ENCODE data around the gene ITGAE.
"Not testable (repeated sequence)": the region's sequence is repeated elsewhere in the genome, so short reads cannot be mapped to it uniquely, and the experiment has no call there.

ITGAE gene

DNA sequence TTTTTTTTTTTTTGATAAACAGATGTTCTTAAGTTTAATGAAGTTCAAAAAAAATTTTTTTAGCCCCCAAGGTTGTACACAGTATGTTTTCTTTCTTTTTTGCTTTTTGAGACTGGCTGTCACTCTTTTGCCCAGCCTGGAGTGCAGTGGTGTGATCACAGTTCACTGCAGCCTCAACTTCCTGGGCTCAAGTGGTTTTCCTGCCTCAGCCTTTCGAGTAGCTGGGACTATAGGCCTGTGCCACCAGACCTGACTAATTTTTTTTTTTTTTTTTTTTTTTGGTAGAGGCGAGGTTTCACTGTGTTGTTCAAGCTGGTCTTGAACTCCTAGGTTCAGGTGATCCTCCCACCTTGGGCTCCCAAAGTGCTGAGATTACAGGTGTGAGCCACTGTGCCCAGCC lies 12.8 kb downstream of the ITGAE start:
- no peaks in the 10 kb centered on the region for H3K79me2 ChIP-seq (ENCODE audit: control insufficient read depth, insufficient read depth, low read length)
- H2BK120ac ChIP-seq (ENCODE audit: low read depth, low read length) = no peak overlapping the region
- no peak overlapping the region for H3K56ac ChIP-seq (ENCODE audit: low read length)
- H2BK15ac ChIP-seq (replicated peaks; ENCODE audit: low read depth) = no peak overlapping the region
- no CpG with 5 or more reads among the region's 2 CpGs for WGBS (ENCODE audit: extremely low coverage, insufficient coverage, low lambda C conversion rate)
- H2BK5ac ChIP-seq (ENCODE audit: low read length) = no peak overlapping the region
- H3K4me1 ChIP-seq (ENCODE audit: control insufficient read depth, low read depth, low read length) = no peaks in the 10 kb centered on the region
- H3K36me3 ChIP-seq (ENCODE audit: control insufficient read depth, insufficient read depth, low read length) = no peaks in the 10 kb centered on the region
- DNase-seq = no peak
- no peak overlapping the region for H2AK5ac ChIP-seq (ENCODE audit: low read length)
- H3K9ac ChIP-seq (ENCODE audit: low read length) = no peak overlapping the region
- H3K18ac ChIP-seq (ENCODE audit: low read length) = no peak overlapping the region
- no peaks in the 10 kb centered on the region for H3K27me3 ChIP-seq (ENCODE audit: insufficient read depth, low read length, poor library complexity)
- no peak overlapping the region for H3K27ac ChIP-seq (ENCODE audit: low read depth, low read length)
- H4K8ac ChIP-seq (ENCODE audit: low read depth, low read length) = no peak overlapping the region
- no peak overlapping the region for H3K4ac ChIP-seq (ENCODE audit: low read depth, low read length)
- H4K5ac ChIP-seq (ENCODE audit: low read length) = no peak overlapping the region
- no peak overlapping the region for H3K4me2 ChIP-seq (ENCODE audit: low read length)
- no peaks in the 10 kb centered on the region for H3K79me1 ChIP-seq (ENCODE audit: low read length)
- no peak overlapping the region for H3K23ac ChIP-seq (ENCODE audit: low read length)
- no peak overlapping the region for H3K4me3 ChIP-seq (ENCODE audit: low read length)

DNA sequence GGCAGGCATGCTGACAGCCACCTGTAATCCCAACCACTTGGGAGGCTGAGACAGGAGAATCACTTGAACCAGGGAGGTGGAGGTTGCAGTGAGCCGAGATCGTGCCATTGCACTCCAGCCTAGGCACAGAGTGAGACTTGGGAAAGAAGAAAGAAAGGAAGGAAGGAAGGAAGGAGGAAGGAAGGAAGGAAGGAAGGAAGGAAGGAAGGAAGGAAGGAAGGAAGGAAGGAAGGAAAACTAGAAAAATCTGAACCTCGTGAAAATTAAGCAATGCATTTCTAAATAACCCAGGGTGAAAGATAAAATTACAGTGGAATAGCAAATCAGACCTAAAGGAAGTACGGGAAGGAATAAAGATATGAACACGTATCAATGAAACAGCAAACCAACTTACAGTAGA lies 15.7 kb downstream of the ITGAE start:
- not testable (repeated sequence) for H3K27me3 ChIP-seq (ENCODE audit: insufficient read depth, low read length, poor library complexity); H2BK5ac ChIP-seq (ENCODE audit: low read length); H3K4ac ChIP-seq (ENCODE audit: low read depth, low read length); H3K18ac ChIP-seq (ENCODE audit: low read length); H3K4me2 ChIP-seq (ENCODE audit: low read length); H3K79me2 ChIP-seq (ENCODE audit: control insufficient read depth, insufficient read depth, low read length); DNase-seq; H3K4me1 ChIP-seq (ENCODE audit: control insufficient read depth, low read depth, low read length); H3K79me1 ChIP-seq (ENCODE audit: low read length); H3K9ac ChIP-seq (ENCODE audit: low read length); H3K36me3 ChIP-seq (ENCODE audit: control insufficient read depth, insufficient read depth, low read length); H2BK120ac ChIP-seq (ENCODE audit: low read depth, low read length); H3K27ac ChIP-seq (ENCODE audit: low read depth, low read length); H3K23ac ChIP-seq (ENCODE audit: low read length); H4K5ac ChIP-seq (ENCODE audit: low read length); H4K8ac ChIP-seq (ENCODE audit: low read depth, low read length); H2AK5ac ChIP-seq (ENCODE audit: low read length); H2BK15ac ChIP-seq (replicated peaks; ENCODE audit: low read depth); H3K4me3 ChIP-seq (ENCODE audit: low read length); H3K56ac ChIP-seq (ENCODE audit: low read length)
- WGBS (ENCODE audit: extremely low coverage, insufficient coverage, low lambda C conversion rate) = no CpG with 5 or more reads among the region's 5 CpGs

DNA sequence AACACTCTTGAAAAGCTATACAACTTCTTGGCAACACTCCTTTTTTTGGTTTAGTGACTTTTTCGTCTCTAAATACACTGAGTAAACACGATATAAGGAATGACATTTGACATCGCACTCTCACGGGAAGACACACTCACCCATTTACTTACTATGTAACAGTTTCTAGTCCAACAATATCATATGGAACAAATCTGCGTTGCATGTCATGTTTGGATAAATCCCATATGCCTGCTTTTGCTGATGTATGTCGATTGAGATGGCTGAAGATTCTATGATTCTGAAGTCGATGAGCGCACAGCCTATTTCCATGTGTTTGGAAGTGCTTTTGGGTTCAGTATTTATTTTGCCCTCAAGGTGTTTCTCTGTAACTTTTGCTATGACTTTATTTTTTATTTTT lies 18.2 kb downstream of the ITGAE start:
- Histone ChIP-seq H3K4me3 (ENCODE audit: low read length) (no peak overlapping the region), H2BK15ac (replicated peaks; ENCODE audit: low read depth) (no peak overlapping the region), H4K8ac (ENCODE audit: low read depth, low read length) (no peak overlapping the region), H3K36me3 (ENCODE audit: control insufficient read depth, insufficient read depth, low read length) (no peaks in the 10 kb centered on the region), H3K56ac (ENCODE audit: low read length) (no peak overlapping the region), H3K4ac (ENCODE audit: low read depth, low read length) (no peak overlapping the region), H2AK5ac (ENCODE audit: low read length) (no peak overlapping the region), H3K23ac (ENCODE audit: low read length) (no peak overlapping the region), H3K18ac (ENCODE audit: low read length) (no peak overlapping the region), H2BK5ac (ENCODE audit: low read length) (no peak overlapping the region), H4K5ac (ENCODE audit: low read length) (no peak overlapping the region), H3K4me1 (ENCODE audit: control insufficient read depth, low read depth, low read length) (no peaks in the 10 kb centered on the region), H3K9ac (ENCODE audit: low read length) (no peak overlapping the region), H3K79me1 (ENCODE audit: low read length) (no peaks in the 10 kb centered on the region), H3K27ac (ENCODE audit: low read depth, low read length) (no peak overlapping the region), H2BK120ac (ENCODE audit: low read depth, low read length) (no peak overlapping the region), H3K4me2 (ENCODE audit: low read length) (no peak overlapping the region), H3K79me2 (ENCODE audit: control insufficient read depth, insufficient read depth, low read length) (no peaks in the 10 kb centered on the region), H3K27me3 (ENCODE audit: insufficient read depth, low read length, poor library complexity) (no peaks in the 10 kb centered on the region)
- no CpG with 5 or more reads among the region's 8 CpGs for WGBS (ENCODE audit: extremely low coverage, insufficient coverage, low lambda C conversion rate)
- DNase-seq = no peak

DNA sequence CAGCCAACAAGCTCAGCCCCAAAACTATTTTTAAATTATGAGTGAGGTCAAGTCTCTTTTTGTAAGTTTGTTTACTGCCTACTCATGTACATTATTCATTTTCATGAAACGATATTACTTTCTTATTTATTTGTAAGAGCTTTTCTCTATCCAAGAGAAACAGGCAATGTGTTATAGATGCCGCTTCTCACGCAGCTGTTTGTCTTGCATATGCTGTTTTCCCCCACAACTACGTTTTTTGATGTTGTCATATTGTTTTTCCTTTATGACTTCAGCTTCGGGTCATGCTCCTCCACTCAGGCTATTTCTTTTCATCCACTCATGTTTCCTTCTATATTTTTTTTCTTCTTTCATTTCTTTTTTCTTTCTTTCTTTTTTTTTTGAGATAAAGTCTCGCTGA lies 20.0 kb downstream of the ITGAE start:
- no peak overlapping the region for H4K5ac ChIP-seq (ENCODE audit: low read length)
- no peak overlapping the region for H2BK120ac ChIP-seq (ENCODE audit: low read depth, low read length)
- H3K79me1 ChIP-seq (ENCODE audit: low read length) = no peaks in the 10 kb centered on the region
- H3K4me1 ChIP-seq (ENCODE audit: control insufficient read depth, low read depth, low read length) = no peaks in the 10 kb centered on the region
- H3K9ac ChIP-seq (ENCODE audit: low read length) = no peak overlapping the region
- no CpG with 5 or more reads among the region's 6 CpGs for WGBS (ENCODE audit: extremely low coverage, insufficient coverage, low lambda C conversion rate)
- H3K36me3 ChIP-seq (ENCODE audit: control insufficient read depth, insufficient read depth, low read length) = no peaks in the 10 kb centered on the region
- no peak overlapping the region for H4K8ac ChIP-seq (ENCODE audit: low read depth, low read length)
- H2BK15ac ChIP-seq (replicated peaks; ENCODE audit: low read depth) = no peak overlapping the region
- no peak overlapping the region for H3K18ac ChIP-seq (ENCODE audit: low read length)
- H3K79me2 ChIP-seq (ENCODE audit: control insufficient read depth, insufficient read depth, low read length) = no peaks in the 10 kb centered on the region
- no peak overlapping the region for H3K56ac ChIP-seq (ENCODE audit: low read length)
- no peak overlapping the region for H3K4me3 ChIP-seq (ENCODE audit: low read length)
- no peak overlapping the region for H3K4me2 ChIP-seq (ENCODE audit: low read length)
- no peak overlapping the region for H3K4ac ChIP-seq (ENCODE audit: low read depth, low read length)
- no peaks in the 10 kb centered on the region for H3K27me3 ChIP-seq (ENCODE audit: insufficient read depth, low read length, poor library complexity)
- no peak overlapping the region for H3K23ac ChIP-seq (ENCODE audit: low read length)
- H3K27ac ChIP-seq (ENCODE audit: low read depth, low read length) = no peak overlapping the region
- DNase-seq = no peak
- no peak overlapping the region for H2BK5ac ChIP-seq (ENCODE audit: low read length)
- no peak overlapping the region for H2AK5ac ChIP-seq (ENCODE audit: low read length)

DNA sequence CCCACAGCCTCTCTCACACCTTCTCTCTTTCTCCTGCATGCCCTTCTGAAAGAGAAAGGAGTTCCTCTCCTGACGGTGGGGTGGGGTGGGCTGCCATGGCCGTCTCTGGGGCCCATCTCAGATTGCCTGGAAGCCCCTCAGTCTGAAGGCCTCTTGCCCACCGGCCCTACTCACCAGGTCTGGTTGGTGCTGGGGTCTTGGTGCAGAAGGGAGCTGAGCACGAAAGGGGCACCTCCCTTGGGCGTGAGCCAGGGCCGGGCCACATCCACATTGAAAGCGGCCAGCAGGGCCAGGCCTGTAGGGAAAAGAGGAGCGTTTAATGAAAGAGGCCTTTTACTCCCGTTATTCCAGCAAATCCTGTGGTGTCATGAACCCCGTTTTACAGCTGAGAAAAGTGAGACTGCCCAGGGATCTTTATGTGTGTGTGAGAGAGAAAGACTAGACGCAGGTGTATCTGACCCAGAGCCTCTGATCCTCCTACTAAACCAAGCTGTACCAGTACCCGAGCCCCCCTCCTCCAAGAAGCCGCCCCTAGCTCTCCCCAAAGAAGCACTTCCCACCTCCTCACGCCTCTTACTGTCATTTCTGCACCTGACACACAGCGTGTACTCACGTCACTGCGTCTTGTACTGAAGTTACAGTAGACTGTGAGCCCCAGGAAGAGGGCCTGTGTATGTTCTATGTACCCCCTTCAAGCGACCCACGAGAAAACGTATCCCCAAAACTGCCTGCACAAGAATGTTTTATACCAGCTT lies 23.4 kb downstream of the ITGAE start:
- Histone ChIP-seq H3K36me3 (ENCODE audit: control insufficient read depth, insufficient read depth, low read length) (no peaks in the 10 kb centered on the region), H3K9ac (ENCODE audit: low read length) (no peak overlapping the region), H3K4me2 (ENCODE audit: low read length) (no peak overlapping the region), H4K5ac (ENCODE audit: low read length) (no peak overlapping the region), H2AK5ac (ENCODE audit: low read length) (no peak overlapping the region), H2BK15ac (replicated peaks; ENCODE audit: low read depth) (no peak overlapping the region), H3K79me1 (ENCODE audit: low read length) (no peaks in the 10 kb centered on the region), H3K27ac (ENCODE audit: low read depth, low read length) (no peak overlapping the region), H3K4me1 (ENCODE audit: control insufficient read depth, low read depth, low read length) (no peaks in the 10 kb centered on the region), H3K4ac (ENCODE audit: low read depth, low read length) (no peak overlapping the region), H3K27me3 (ENCODE audit: insufficient read depth, low read length, poor library complexity) (no peaks in the 10 kb centered on the region), H3K56ac (ENCODE audit: low read length) (no peak overlapping the region), H3K79me2 (ENCODE audit: control insufficient read depth, insufficient read depth, low read length) (no peaks in the 10 kb centered on the region), H2BK120ac (ENCODE audit: low read depth, low read length) (no peak overlapping the region), H3K23ac (ENCODE audit: low read length) (no peak overlapping the region), H2BK5ac (ENCODE audit: low read length) (no peak overlapping the region), H4K8ac (ENCODE audit: low read depth, low read length) (no peak overlapping the region), H3K4me3 (ENCODE audit: low read length) (no peak overlapping the region), H3K18ac (ENCODE audit: low read length) (no peak overlapping the region)
- no peak for DNase-seq
- WGBS (ENCODE audit: extremely low coverage, insufficient coverage, low lambda C conversion rate) = no CpG with 5 or more reads among the region's 20 CpGs

DNA sequence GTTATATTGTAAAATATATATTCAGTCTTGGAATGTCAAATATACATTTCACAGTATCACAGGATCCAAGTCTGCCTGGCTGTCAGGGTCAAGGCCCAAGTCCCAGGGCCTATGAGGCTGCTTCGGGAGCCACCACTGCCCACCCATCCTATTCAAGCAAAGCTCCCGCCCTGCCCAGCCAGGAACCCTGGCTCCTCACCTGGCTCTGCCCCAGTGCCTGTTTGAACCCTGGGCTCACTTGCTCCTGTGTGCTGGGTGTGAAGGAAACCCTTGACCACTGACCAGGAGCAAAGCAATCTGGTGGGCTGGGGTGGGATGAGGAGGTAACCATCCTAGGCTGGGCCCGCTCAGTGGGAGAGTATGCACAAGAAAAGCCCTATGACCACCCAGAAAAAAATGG lies 27.0 kb downstream of the ITGAE start:
- H3K27me3 ChIP-seq (ENCODE audit: insufficient read depth, low read length, poor library complexity) = no peaks in the 10 kb centered on the region
- H3K4me1 ChIP-seq (ENCODE audit: control insufficient read depth, low read depth, low read length) = no peaks in the 10 kb centered on the region
- H4K8ac ChIP-seq (ENCODE audit: low read depth, low read length) = no peak overlapping the region
- no peaks in the 10 kb centered on the region for H3K36me3 ChIP-seq (ENCODE audit: control insufficient read depth, insufficient read depth, low read length)
- H2BK120ac ChIP-seq (ENCODE audit: low read depth, low read length) = no peak overlapping the region
- H3K4me2 ChIP-seq (ENCODE audit: low read length) = no peak overlapping the region
- no peak overlapping the region for H3K9ac ChIP-seq (ENCODE audit: low read length)
- H4K5ac ChIP-seq (ENCODE audit: low read length) = no peak overlapping the region
- H3K27ac ChIP-seq (ENCODE audit: low read depth, low read length) = no peak overlapping the region
- H3K79me2 ChIP-seq (ENCODE audit: control insufficient read depth, insufficient read depth, low read length) = no peaks in the 10 kb centered on the region
- no peak overlapping the region for H3K18ac ChIP-seq (ENCODE audit: low read length)
- H2AK5ac ChIP-seq (ENCODE audit: low read length) = no peak overlapping the region
- no peak for DNase-seq
- no peak overlapping the region for H3K4ac ChIP-seq (ENCODE audit: low read depth, low read length)
- H2BK5ac ChIP-seq (ENCODE audit: low read length) = no peak overlapping the region
- no peak overlapping the region for H3K4me3 ChIP-seq (ENCODE audit: low read length)
- H3K23ac ChIP-seq (ENCODE audit: low read length) = no peak overlapping the region
- H3K56ac ChIP-seq (ENCODE audit: low read length) = no peak overlapping the region
- no CpG with 5 or more reads among the region's 3 CpGs for WGBS (ENCODE audit: extremely low coverage, insufficient coverage, low lambda C conversion rate)
- H2BK15ac ChIP-seq (replicated peaks; ENCODE audit: low read depth) = no peak overlapping the region
- H3K79me1 ChIP-seq (ENCODE audit: low read length) = no peaks in the 10 kb centered on the region
